Stomach (tissue), 4 donors: ENCODE data around the gene C2CD2.

Experiments
- CTCF ChIP-seq, 7 experiments: fragments of 450-650 bp in 4 of 7; fragments of 200-600 bp in 3 of 7; sonication (generic) in 3 of 7; IDR thresholded peaks; one replicate each; pipeline ENCODE4 v1.5.1; 2016 to 2019; ENCODE audit warnings: antibody characterized with exemption in 7 of 7, control low read depth in 2 of 7, mild to moderate bottlenecking in 1 of 7
- EP300 ChIP-seq: sonication (generic); formaldehyde crosslinking; IDR thresholded peaks from one replicate; pipeline ENCODE4 v1.6.1; 2017; ENCODE audit warnings: antibody characterized with exemption
- POLR2A ChIP-seq, 4 donors: fragments of 450-650 bp; IDR thresholded peaks; one replicate each; pipeline ENCODE4 v1.6.1; 2016; ENCODE audit warnings: antibody characterized with exemption in 4 of 4, control low read depth in 2 of 4, mild to moderate bottlenecking in 1 of 4, moderate library complexity in 1 of 4
- POLR2AphosphoS5 ChIP-seq, 3 donors: sonication (generic); formaldehyde crosslinking; IDR thresholded peaks; one replicate each; pipeline ENCODE4 v1.6.1; 2016; ENCODE audit warnings: antibody characterized with exemption in 3 of 3

DNA sequence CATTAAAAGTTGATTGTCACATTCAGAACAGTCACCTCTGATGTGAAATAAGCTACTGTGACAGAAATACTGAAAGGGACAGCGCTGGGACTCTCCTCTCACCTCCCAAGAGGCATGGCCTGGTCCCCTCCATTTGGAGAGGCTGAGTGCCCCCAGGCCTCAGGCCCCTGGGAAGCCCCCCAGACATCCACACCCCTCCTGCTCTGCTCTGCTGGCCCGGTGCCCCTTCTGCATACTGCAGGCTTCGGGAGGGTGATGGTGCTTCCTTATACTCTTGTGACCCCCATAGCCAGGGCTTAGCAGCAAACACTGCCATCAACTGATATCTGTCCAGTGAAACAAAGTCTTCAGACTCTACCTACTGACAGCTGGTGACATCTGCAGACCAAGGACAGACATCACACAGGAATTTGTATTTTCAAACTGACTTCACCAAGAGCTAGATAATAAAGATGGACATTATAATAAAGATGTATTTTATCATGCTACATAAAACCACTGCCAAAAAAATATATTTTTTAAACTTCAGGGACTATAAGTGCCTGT, 36.9 kb downstream of the C2CD2 start:
- TF ChIP-seq EP300: no peak
- no peak for TF ChIP-seq CTCF (IDR thresholded peaks at IDR 0.05)
- TF ChIP-seq POLR2AphosphoS5 (IDR thresholded peaks at IDR 0.05): no peak
- TF ChIP-seq POLR2A (IDR thresholded peaks at IDR 0.05): no peak
